HCT116 (cell line): ENCODE data around the gene DHX16. TPM values are rescaled to one million over a fixed set of nuclear protein-coding genes. Genes with fewer than 3 reads are reported as not detected.

Experiments
- ATAC-seq: fragments of 200-7000 bp; cut with Tn5 transposase; 2 replicates; pipeline ENCODE4 v1.9.1; 2020; ENCODE audit warnings: mild to moderate bottlenecking, moderate library complexity
- BruUV-seq: library from RNA; stranded (reverse); fragments of 400-500 nt; replicated peaks from 2 replicates; lab custom pipeline; 2021; lab: Mats Ljungman, UMichigan
- CTCF ChIA-PET: fragments of 300-600 bp; sonication (Branson Sonifier 250); formaldehyde crosslinking; loops from one replicate; lab custom pipeline; 2021; ENCODE audit warnings: antibody characterized with exemption; lab: Charles Lee
- POLR2A ChIA-PET: fragments of 300-600, 350-600 bp; sonication (Branson Sonifier 250); formaldehyde crosslinking; loops from one replicate; lab custom pipeline; 2021; ENCODE audit warnings: antibody characterized with exemption; lab: Charles Lee
- RAD21 ChIA-PET, 2 experiments: fragments of 300-600 bp; sonication (Branson Sonifier 250); formaldehyde crosslinking; loops; one replicate each; lab custom pipeline; 2023; ENCODE audit warnings: low total read pairs in 2 of 2; ENCODE audit not compliant: uncharacterized antibody in 2 of 2, unreplicated experiment in 2 of 2, low non-redundant PET in 1 of 2; lab: Charles Lee
- DNase-seq: peaks from one replicate; pipeline ENCODE4 v3.0.0-alpha.2; 2010; ENCODE audit warnings: low read depth, low spot score
- H2AFZ ChIP-seq: fragments of 200-600 bp; shearing (Covaris generic), sonication (generic); 2 replicates; pipeline ENCODE4 v1.6.1; 2017; ENCODE audit warnings: low read depth, mixed run types, mixed read lengths, antibody characterized with exemption, low read length; ENCODE audit not compliant: poor library complexity, severe bottlenecking
- H3K27ac ChIP-seq: 2 replicates; pipeline ENCODE4 v1.5.1; 2012; ENCODE audit warnings: low read depth, low read length
- H3K27me3 ChIP-seq: fragments of 200-600 bp; sonication (generic); 2 replicates; pipeline ENCODE4 v1.6.1; 2016; ENCODE audit warnings: mixed run types, low read length, mixed read lengths; ENCODE audit not compliant: insufficient read depth
- H3K36me3 ChIP-seq, 2 experiments: fragments of 200-500 bp in 1 of 2; fragments of 200-600 bp in 1 of 2; sonication (Bioruptor generic) in 1 of 2; sonication (generic) in 1 of 2; 2 replicates each; pipeline versions ENCODE4 v1.5.1 to v1.6.1; 2014 to 2016; ENCODE audit warnings: low read length in 2 of 2, inconsistent platforms in 1 of 2, mixed read lengths in 1 of 2, mixed run types in 1 of 2; ENCODE audit not compliant: insufficient read depth in 2 of 2, control insufficient read depth in 1 of 2
- H3K4me1 ChIP-seq, 2 experiments: fragments of 200-600 bp in 1 of 2; sonication (generic) in 1 of 2; 2 replicates each; pipeline versions ENCODE4 v1.5.1 to v1.6.1; 2012 to 2017; ENCODE audit warnings: low read length in 2 of 2, inconsistent platforms in 1 of 2, mild to moderate bottlenecking in 1 of 2, mixed read lengths in 1 of 2, mixed run types in 1 of 2, moderate library complexity in 1 of 2; ENCODE audit not compliant: insufficient read depth in 2 of 2, control insufficient read depth in 1 of 2
- H3K4me2 ChIP-seq: fragments of 200-600 bp; sonication (generic); 2 replicates; pipeline ENCODE4 v1.6.1; 2017; ENCODE audit warnings: mixed run types, low read length, mixed read lengths
- H3K4me3 ChIP-seq, 2 experiments: fragments of 200-600 bp in 1 of 2; sonication (generic) in 1 of 2; replicated peaks in 1 of 2; 2 replicates each; pipeline ENCODE4 v1.5.1; 2011 to 2016; ENCODE audit warnings: low read length in 2 of 2, control low read depth in 1 of 2, low read depth in 1 of 2, mild to moderate bottlenecking in 1 of 2, mixed read lengths in 1 of 2, mixed run types in 1 of 2
- H3K79me2 ChIP-seq: fragments of 200-600 bp; sonication (generic); 2 replicates; pipeline ENCODE4 v1.6.1; 2017; ENCODE audit warnings: mild to moderate bottlenecking, mixed run types, low read length, moderate library complexity, mixed read lengths; ENCODE audit not compliant: insufficient read depth
- H3K9ac ChIP-seq: fragments of 200-600 bp; sonication (generic); 2 replicates; pipeline ENCODE4 v1.6.1; 2016; ENCODE audit warnings: low read length, mixed read lengths
- H3K9me2 ChIP-seq: fragments of 200-600 bp; sonication (generic), shearing (Covaris generic); 2 replicates; pipeline ENCODE4 v1.6.1; 2017; ENCODE audit warnings: mixed run types, mild to moderate bottlenecking, moderate library complexity; ENCODE audit not compliant: insufficient read depth
- H3K9me3 ChIP-seq, 2 experiments: fragments of 200-500 bp in 1 of 2; fragments of 200-600 bp in 1 of 2; sonication (Bioruptor generic) in 1 of 2; sonication (generic) in 1 of 2; 2 replicates each; pipeline ENCODE4 v1.6.1; 2014 to 2017; ENCODE audit warnings: low read length in 2 of 2, mixed read lengths in 2 of 2, inconsistent platforms in 1 of 2, low read depth in 1 of 2, mild to moderate bottlenecking in 1 of 2, mixed run types in 1 of 2, moderate library complexity in 1 of 2; ENCODE audit not compliant: control insufficient read depth in 1 of 2, insufficient read depth in 1 of 2
- H4K20me1 ChIP-seq: fragments of 200-600 bp; sonication (generic), shearing (Covaris generic); 2 replicates; pipeline ENCODE4 v1.6.1; 2017; ENCODE audit warnings: mixed run types, mild to moderate bottlenecking, moderate library complexity; ENCODE audit not compliant: insufficient read depth
- CBX3 ChIP-seq: IDR thresholded peaks from 2 replicates; pipeline ENCODE4 v1.6.1; 2012; ENCODE audit warnings: low read depth
- CEBPB ChIP-seq: IDR thresholded peaks from 2 replicates; pipeline ENCODE4 v1.6.1; 2012; ENCODE audit warnings: low read depth
- EGR1 ChIP-seq: IDR thresholded peaks from 2 replicates; pipeline ENCODE4 v1.6.1; 2012; ENCODE audit warnings: low read depth
- ELF1 ChIP-seq: IDR thresholded peaks from 2 replicates; pipeline ENCODE4 v1.6.1; 2012; ENCODE audit warnings: low read depth, borderline replicate concordance
- EZH2 ChIP-seq: fragments of 200-600 bp; sonication (generic); IDR thresholded peaks from 2 replicates; pipeline ENCODE4 v1.6.1; 2017; ENCODE audit warnings: antibody characterized with exemption, mixed run types
- EZH2phosphoT487 ChIP-seq: fragments of 200-600 bp; IDR thresholded peaks from 2 replicates; pipeline ENCODE4 v1.6.1; 2018; ENCODE audit warnings: antibody characterized with exemption, borderline replicate concordance
- FOSL1 ChIP-seq: IDR thresholded peaks from 2 replicates; pipeline ENCODE4 v1.6.1; 2012; ENCODE audit warnings: low read depth
- JUND ChIP-seq: IDR thresholded peaks from 2 replicates; pipeline ENCODE4 v1.6.1; 2012
- POLR2A ChIP-seq: IDR thresholded peaks from 2 replicates; pipeline ENCODE4 v1.7.0; 2011; ENCODE audit warnings: borderline replicate concordance; ENCODE audit not compliant: insufficient read depth, insufficient read length; ENCODE audit errors: extremely low read depth
- POLR2AphosphoS5 ChIP-seq: IDR thresholded peaks from 2 replicates; pipeline ENCODE4 v1.6.1; 2011; ENCODE audit warnings: mild to moderate bottlenecking, low read depth, low read length, moderate library complexity
- RAD21 ChIP-seq: IDR thresholded peaks from 2 replicates; pipeline ENCODE4 v1.6.1; 2012; ENCODE audit warnings: low read depth, mild to moderate bottlenecking
- SIN3A ChIP-seq: IDR thresholded peaks from 2 replicates; pipeline ENCODE4 v1.6.1; 2012; ENCODE audit warnings: low read depth
- SP1 ChIP-seq: IDR thresholded peaks from 2 replicates; pipeline ENCODE4 v1.6.1; 2012; ENCODE audit warnings: low read depth
- SRF ChIP-seq: IDR thresholded peaks from 2 replicates; pipeline ENCODE4 v1.6.1; 2012; ENCODE audit warnings: low read depth
- TCF7L2 ChIP-seq: IDR thresholded peaks from 2 replicates; pipeline ENCODE4 v1.7.0; 2011; ENCODE audit warnings: borderline replicate concordance, inconsistent platforms; ENCODE audit not compliant: insufficient read depth, insufficient read length; ENCODE audit errors: extremely low read depth
- YY1 ChIP-seq: IDR thresholded peaks from 2 replicates; pipeline ENCODE4 v1.6.1; 2011; ENCODE audit warnings: low read length, low read depth, moderate library complexity, mild to moderate bottlenecking; ENCODE audit not compliant: insufficient replicate concordance; ENCODE audit errors: extremely low read depth
- ZNF274 ChIP-seq: fragments of 200-500 bp; sonication (Bioruptor generic); IDR thresholded peaks from 2 replicates; pipeline ENCODE4 v1.6.1; 2014; ENCODE audit warnings: mild to moderate bottlenecking, low read depth, low read length, inconsistent platforms
- intact Hi-C: fragments of 100-400 bp; cut with micrococcal nuclease; formaldehyde crosslinking; loops from 2 replicates; pipeline ENCODE4 v1.10.0; 2022
- total RNA-seq: library from RNA; stranded (reverse); gene quantifications from one replicate; pipeline ENCODE4 v1.2.1, GENCODE V29; 2021; ENCODE audit not compliant: unreplicated experiment
- TF ChIP-seq, protein P1 (sequence below): IDR thresholded peaks from 2 replicates; pipeline ENCODE4 v1.6.1; 2012; ENCODE audit warnings: low read depth
- TF ChIP-seq, protein P2 (sequence below): IDR thresholded peaks from 2 replicates; pipeline ENCODE4 v1.6.1; 2012
- TF ChIP-seq, protein P3 (sequence below), 3 experiments: fragments of 200-600 bp in 1 of 3; sonication (generic) in 1 of 3; IDR thresholded peaks in 2 of 3; conservative IDR thresholded peaks in 1 of 3; 2 replicates each; pipeline ENCODE4 v1.5.1; 2012 to 2017; ENCODE audit warnings: low read depth in 2 of 3, low read length in 2 of 3, antibody characterized with exemption in 1 of 3, borderline replicate concordance in 1 of 3, control low read depth in 1 of 3, mild to moderate bottlenecking in 1 of 3, mixed read lengths in 1 of 3, mixed run types in 1 of 3, moderate library complexity in 1 of 3; ENCODE audit not compliant: insufficient read depth in 1 of 3

Gene DHX16
- total RNA-seq, 1 experiment from 2014 or later: 46.0 TPM

DNA sequence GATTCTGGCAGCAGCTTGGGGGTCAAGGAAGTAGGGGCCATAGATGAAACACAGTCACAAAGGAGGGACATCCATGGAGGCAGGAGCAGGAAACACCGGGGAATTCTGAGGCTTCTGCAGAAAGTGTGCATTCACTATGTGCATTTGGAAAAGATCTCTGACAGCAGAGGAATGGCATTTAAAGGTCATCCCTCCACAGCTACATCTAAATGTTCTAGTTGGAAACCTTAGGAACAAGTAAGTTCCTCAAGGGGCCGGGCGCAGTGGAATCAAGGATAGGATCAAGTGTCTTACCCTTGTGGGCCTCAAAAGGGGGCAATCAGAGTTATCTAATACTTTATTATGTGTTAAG lies 17.1 kb downstream of the DHX16 start:
- CTCF ChIA-PET: no interaction called here
- intact Hi-C loops: no loop called here
- DNase-seq (no peak), ATAC-seq (no peak)
- Histone ChIP-seq H3K9me2 (no peaks in the 10 kb centered on the region), H3K36me3 (peaks cover 46 to 75% of the 10 kb centered on the region in 2 experiments; a peak in 3 of 4 replicates), H3K9me3 (no peaks in the 10 kb centered on the region), H3K79me2 (no peaks in the 10 kb centered on the region), H3K9ac (no peak overlapping the region), H3K4me2 (no peak overlapping the region), H3K4me1 (no peaks in the 10 kb centered on the region), H2AFZ (no peak overlapping the region), H3K27me3 (no peaks in the 10 kb centered on the region), H3K4me3 (no peak overlapping the region), H3K27ac (no peak overlapping the region), H4K20me1 (no peaks in the 10 kb centered on the region)
- BruUV-seq: no TSS peak
- RAD21 ChIA-PET: no interaction called here
- POLR2A ChIA-PET: no interaction called here
- TF ChIP-seq SRF: no peak
- no peak for TF ChIP-seq ZNF274
- TF ChIP-seq EGR1: no peak
- no peak for TF ChIP-seq ELF1
- no peak for TF ChIP-seq SIN3A
- TF ChIP-seq CBX3: no peak
- TF ChIP-seq POLR2A: no peak
- TF ChIP-seq, protein P1, sequence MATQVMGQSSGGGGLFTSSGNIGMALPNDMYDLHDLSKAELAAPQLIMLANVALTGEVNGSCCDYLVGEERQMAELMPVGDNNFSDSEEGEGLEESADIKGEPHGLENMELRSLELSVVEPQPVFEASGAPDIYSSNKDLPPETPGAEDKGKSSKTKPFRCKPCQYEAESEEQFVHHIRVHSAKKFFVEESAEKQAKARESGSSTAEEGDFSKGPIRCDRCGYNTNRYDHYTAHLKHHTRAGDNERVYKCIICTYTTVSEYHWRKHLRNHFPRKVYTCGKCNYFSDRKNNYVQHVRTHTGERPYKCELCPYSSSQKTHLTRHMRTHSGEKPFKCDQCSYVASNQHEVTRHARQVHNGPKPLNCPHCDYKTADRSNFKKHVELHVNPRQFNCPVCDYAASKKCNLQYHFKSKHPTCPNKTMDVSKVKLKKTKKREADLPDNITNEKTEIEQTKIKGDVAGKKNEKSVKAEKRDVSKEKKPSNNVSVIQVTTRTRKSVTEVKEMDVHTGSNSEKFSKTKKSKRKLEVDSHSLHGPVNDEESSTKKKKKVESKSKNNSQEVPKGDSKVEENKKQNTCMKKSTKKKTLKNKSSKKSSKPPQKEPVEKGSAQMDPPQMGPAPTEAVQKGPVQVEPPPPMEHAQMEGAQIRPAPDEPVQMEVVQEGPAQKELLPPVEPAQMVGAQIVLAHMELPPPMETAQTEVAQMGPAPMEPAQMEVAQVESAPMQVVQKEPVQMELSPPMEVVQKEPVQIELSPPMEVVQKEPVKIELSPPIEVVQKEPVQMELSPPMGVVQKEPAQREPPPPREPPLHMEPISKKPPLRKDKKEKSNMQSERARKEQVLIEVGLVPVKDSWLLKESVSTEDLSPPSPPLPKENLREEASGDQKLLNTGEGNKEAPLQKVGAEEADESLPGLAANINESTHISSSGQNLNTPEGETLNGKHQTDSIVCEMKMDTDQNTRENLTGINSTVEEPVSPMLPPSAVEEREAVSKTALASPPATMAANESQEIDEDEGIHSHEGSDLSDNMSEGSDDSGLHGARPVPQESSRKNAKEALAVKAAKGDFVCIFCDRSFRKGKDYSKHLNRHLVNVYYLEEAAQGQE: no peak
- TF ChIP-seq EZH2phosphoT487: no peak
- no peak for TF ChIP-seq FOSL1
- no peak for TF ChIP-seq SP1
- TF ChIP-seq JUND: no peak
- no peak for TF ChIP-seq POLR2AphosphoS5
- TF ChIP-seq YY1: no peak
- no peak for TF ChIP-seq RAD21
- TF ChIP-seq, protein P2, sequence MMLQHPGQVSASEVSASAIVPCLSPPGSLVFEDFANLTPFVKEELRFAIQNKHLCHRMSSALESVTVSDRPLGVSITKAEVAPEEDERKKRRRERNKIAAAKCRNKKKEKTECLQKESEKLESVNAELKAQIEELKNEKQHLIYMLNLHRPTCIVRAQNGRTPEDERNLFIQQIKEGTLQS: no peak
- no peak for TF ChIP-seq CEBPB
- no peak for TF ChIP-seq TCF7L2
- TF ChIP-seq EZH2: no peak
- TF ChIP-seq, protein P3, sequence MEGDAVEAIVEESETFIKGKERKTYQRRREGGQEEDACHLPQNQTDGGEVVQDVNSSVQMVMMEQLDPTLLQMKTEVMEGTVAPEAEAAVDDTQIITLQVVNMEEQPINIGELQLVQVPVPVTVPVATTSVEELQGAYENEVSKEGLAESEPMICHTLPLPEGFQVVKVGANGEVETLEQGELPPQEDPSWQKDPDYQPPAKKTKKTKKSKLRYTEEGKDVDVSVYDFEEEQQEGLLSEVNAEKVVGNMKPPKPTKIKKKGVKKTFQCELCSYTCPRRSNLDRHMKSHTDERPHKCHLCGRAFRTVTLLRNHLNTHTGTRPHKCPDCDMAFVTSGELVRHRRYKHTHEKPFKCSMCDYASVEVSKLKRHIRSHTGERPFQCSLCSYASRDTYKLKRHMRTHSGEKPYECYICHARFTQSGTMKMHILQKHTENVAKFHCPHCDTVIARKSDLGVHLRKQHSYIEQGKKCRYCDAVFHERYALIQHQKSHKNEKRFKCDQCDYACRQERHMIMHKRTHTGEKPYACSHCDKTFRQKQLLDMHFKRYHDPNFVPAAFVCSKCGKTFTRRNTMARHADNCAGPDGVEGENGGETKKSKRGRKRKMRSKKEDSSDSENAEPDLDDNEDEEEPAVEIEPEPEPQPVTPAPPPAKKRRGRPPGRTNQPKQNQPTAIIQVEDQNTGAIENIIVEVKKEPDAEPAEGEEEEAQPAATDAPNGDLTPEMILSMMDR (IDR thresholded peaks at IDR 0.05 in 2 of 3, conservative IDR thresholded peaks at IDR 0.05 in 1 of 3; ENCODE audit: borderline replicate concordance in 1 of 3, insufficient read depth in 1 of 3, low read depth in 2 of 3, low read length in 2 of 3): no peak
